Stimulated activated CD8-positive, alpha-beta memory T cell treated with anti-CD3 and anti-CD28 coated beads, Interleukin-15, amount 100 ng/mL, for 1 hour (primary cell): Measurements from ENCODE around the gene SNAP29.
"Not testable (repeated sequence)": the region's sequence is repeated elsewhere in the genome, so short reads cannot be mapped to it uniquely, and the experiment has no call there.

Source experiments
- DNase-seq: peaks from one replicate; pipeline ENCODE4 v3.0.0-alpha.2; 2020; ENCODE audit warnings: low read depth

Gene SNAP29

DNA sequence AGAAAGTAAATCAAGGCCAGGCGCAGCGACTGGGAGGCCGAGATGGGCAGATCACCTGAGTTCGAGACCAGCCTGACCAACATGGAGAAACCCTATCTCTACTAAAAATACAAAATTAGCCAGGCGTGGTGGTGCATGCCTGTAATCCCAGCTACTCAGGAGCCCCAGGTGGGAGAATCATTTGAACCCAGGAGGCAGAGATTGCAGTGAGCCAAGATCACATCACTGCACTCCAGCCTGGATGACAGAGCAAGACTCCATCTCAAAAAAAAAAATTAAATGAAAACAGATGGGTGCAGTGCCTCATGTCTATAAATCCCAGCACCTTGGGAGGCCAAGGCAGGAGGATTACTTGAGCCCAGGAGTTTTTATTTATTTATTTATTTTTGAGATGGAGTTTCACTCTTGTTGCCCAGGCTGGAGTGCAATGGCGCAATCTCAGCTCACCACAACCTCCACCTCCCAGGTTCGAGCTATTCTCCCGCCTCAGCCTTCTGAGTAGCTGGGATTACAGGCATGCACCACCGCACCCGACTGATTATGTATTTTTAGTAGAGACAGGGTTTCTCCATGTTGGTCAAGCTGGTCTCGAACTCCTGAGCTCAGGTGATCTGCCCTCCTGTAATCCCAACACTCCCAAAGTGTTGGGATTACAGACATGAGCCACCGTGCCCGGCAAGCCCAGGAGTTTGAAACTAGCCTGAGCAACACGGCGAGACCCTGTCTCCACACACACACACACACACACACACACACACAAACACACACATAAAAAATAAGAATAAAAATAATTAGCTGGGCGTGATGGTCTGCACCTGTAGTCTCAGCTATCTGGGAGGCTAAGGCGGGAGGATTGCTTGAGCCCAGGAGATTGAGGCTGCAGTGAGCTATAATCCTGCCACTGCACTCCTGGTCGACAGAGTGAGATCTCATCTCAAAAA is 42.6 kb downstream of the SNAP29 start:
- DNase-seq, result not testable (repeated sequence)

DNA sequence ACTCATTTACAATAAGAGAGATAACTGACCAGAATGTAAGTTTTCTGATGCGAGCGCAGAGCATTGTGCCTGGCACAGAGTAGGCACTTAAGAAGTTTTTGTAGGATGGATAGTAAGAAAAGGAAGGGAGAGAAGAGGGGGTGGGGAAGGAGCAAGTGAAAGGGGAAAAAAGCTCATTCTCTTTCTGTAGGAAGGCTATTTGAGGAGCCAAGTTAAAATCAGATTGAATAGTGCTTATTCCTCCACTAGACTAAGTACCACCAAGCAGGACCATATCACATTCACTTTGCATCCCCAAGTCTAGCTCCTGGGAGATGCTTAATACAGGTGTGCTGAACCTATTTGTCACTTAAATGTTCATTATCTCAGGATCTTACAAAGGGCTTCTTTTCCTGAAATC is 44.3 kb downstream of the SNAP29 start:
- no peak for DNase-seq

DNA sequence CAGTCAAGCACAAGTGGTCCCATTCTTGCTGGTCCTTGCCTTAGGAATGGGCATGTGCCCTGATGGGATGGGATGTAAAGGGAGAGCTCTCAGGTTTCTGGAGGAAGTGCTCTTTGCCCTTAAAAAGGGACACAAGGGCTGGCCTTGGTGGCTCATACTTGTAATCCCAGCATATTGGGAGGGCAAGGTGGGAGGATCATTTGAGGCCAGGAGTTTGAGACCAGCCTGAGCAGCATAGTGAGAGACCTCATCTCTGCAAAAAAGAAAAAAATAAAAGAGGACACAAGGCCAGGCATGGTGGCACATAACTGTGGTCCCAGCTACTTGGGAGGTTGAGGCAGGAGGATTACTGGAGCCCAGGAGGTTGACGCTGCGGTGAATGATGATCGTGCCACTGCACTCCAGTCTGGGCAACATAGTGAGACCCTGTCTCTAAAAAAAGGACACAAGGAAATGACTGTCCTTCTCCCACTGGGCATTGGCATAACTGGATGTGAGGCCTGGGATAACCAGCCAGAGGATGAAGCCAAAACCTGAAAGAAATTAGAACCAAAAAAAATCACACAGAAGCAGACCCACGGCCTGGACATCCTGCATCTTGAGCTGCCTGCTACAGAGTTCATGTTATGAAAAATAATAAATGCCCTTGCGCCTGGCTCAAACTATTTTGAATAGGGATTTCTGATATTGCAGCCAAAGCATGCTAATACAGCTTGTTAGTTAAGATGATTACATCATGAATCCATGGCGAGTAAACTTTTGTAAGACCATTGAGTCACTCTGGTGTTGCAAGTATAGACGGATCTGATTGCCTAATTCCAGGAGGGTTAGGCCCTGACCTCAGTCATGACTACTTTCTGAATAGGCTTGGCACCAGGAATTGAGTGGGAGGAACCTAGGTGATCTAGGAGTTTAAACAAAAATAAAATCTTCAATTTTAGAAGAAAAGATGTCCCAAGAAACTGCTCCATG is 45.5 kb downstream of the SNAP29 start:
- no peak for DNase-seq

DNA sequence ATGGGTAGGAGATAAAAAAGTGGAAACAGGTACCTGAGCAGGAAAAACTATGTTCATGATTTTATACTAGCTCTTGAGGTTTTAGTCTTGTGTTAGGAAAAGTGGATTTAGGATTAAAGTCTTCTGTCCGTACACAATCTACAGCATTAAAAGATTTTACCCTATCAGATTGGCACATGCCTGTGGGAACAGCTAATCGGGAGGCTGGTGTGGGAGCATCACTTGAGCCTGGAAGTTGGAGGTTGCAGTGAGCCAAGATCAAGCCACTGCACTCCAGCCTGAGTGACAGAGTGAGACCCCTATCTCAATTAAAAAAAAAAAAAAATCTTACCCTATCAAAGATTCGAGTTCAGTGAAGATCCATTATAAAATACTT is 46.2 kb downstream of the SNAP29 start:
- DNase-seq, result no peak

DNA sequence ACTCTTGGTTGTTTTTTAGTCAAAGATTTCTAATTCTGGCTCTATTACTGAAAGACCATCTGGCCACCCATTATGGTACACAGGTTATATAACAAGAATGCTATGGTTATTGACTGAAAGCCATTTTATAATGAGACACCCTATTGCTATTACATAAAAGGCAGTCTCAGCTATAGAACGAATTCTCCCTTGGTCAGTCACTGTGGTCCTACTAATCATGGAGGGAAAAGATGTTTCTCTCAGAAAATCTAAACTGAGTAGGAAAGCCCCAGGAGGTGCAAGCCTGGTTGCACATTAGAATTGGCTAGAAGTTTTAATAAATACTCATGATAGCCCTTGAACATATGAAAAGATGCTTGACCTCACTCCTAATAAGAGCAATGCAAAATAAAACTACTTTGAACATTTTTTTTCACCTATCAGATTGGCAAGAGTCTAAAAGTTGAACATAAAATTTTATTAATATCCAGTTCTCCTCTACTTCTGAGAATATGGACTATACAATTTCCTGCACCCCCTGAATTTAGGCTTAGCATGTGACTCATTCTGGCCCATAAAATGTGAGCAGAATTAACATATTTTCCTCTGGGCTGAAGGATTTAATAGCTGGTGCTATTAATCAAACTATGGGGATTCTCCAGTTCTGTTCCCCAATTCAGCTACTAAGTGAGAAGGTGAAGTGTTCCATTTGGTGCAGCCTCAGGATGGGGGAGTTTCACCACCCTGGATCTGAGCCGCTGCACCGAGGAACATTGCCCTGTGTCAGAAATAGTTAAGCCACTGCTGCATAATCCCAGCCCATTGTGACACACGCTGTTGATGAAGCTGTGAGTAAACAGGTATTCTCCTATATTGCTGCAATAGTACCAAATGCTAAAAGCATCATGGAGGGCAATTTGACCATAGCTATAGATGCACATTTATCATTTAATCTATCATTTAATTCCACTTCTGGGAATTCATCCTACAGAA is 46.9 kb downstream of the SNAP29 start:
- no peak for DNase-seq

DNA sequence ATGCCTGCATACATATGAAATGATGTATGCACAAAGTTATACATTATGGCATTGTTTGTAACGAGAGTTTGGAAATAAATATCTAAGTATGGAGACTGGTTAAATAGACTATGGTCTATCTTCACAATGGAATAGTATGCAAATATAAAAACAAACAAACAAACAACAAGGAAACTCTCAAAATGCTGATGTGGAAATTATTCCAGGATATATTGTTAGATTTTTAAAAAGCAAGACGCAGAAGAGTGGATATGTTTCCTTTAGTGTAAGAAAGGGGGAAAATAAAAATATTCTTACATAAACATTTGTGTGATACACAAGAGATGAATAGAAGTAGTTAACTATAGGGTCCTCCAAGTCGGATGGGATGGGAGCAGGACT is 47.6 kb downstream of the SNAP29 start:
- no peak for DNase-seq

DNA sequence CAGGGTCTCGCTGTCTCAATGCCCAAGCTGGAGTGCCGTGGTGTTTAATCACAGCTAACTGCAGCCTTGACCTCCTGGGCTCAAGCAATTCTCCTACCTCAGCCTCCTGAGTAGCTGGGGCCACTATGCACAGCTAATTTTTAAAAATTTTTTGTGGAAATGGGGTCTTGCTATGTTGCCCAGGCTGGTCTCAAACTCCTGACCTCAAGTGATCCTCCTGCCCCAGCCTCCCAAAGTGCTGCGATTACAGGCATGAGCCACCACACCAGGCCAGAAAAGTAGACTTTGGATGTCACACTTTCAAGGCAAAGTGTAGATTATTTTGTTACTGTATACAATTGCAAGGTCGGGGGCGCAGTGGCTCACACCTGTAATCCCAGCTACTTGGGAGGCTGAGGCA is 49.9 kb downstream of the SNAP29 start:
- DNase-seq, result not testable (repeated sequence)

DNA sequence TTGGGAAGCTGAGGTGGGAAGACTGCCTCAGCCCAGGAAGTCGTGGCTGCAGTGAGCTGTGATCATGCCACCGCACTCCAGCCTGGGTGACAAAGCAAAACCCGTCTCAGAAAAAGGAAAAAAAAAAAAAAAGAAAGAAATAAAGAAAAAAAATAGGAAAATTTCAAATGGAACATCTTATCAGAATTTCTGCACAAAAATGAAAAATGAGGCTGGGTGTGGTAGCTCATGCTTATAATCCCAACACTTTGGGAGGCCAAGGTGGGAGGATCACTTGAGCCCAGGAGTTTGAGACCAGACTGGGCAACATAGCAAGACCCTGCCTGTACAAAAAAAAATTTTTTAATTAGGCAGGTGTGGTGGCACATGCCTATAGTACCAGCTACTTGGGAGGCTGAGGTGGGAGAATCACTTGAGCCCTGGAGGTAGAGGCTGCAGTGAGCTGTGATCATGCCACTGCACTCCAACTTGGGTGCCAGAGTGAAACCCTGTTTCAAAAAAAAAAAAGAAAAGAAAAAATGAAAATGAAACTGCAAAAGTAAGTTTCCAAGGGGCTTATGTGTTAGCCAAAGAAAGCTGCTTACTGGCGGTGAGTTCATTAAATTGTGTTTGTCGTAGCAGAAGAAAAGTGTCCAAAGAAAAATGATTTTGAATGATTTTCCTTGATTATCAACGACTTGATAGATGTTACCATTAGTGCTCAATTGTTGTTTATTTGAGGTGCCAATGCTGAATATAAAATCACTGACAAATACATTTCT is 50.9 kb downstream of the SNAP29 start:
- DNase-seq, result no peak

DNA sequence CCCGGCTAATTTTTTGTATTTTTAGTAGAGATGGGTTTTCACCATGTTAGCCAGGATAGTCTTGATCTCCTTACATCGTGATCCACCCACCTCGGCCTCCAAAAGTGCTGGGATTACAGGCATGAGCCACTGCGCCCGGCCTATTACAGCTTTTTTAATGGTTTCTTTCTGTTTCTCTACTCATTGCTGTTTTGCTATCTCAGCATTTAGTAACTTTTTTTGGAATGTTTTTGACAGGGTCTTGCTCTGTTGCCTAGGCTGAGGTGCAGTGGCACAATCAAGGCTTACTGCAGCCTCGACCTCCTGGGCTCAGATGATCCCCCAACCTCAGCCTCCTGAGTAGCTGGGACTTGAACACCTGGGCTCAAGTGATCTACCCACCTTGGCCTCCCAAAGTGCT is 53.7 kb downstream of the SNAP29 start:
- no peak for DNase-seq

DNA sequence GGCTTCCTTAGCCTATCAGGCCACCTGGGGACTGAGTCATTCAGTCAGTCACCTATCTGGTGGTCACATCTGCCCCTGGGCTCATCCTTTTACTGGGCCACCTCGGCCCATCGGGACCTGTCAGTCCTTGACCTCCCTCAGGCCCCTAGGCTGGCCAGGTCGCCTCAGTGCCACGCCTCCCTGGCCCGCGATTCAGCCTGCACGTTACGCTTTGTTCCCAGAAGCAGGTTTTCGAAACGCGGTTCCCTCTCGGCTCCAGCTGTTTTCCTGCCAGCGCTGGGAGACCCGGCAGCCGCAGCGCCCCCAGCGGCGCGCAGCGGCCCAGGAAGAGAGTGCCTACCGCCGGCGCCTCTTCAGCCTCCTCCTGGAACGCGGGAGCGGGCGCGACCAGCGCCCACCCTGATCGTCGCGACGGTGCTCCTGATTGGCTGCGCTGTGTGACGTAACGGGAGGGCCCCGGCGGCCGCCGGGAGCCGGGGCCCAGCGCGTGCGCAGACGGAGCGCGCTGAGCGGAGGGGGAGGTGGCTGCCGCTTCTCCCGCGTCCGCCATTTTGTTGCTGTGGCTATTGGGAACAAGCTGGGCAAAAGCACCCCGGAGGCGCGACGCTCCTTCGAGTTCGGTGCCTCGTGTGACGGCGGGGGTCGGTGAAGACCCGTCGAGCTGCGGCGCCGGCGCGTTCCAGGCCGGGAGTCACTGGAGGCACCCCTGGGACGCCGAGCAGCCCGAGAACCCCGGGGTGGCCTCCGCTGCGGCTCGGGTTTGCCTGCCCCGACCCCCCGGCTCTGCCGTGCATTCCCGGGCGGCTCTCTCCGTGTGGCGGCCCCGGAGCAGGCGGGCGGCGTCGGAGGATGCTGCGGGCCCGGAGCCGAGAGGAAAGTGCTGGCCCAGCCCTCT is 58.4 kb downstream of the SNAP29 start, which contains the start of gene CRKL:
TSS of gene CRKL (plus strand) at position 492 of the 895 bp plus-strand sequence. CDS start 528 bp downstream, outside the sequence.
- DNase-seq, result peak; percentile 89

DNA sequence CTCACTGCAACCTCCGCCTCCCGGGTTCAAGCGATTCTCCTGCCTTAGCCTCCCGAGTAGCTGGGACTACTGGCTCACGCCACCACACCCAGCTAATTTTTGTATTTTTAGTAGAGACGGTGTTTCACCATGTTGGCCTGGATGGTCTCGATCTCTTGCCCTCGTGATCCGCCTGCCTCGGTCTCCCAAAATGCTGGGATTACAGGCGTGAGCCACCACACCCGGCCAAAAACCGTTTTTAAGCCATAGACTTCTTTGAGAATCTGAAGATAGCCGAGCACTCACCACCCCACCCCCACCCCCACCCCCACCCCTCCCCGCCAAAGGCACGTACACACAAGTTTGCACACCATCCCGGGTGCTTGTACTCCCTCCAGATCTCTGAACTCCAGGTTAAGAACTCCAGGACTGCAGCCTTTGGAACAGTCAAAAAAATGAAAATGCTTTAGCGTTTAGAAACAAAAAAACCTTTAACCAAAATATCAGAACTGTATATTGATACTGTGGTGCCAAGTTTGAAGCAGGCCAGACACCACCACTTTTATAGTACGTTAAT is 59.9 kb downstream of the SNAP29 start:
- no peak for DNase-seq

DNA sequence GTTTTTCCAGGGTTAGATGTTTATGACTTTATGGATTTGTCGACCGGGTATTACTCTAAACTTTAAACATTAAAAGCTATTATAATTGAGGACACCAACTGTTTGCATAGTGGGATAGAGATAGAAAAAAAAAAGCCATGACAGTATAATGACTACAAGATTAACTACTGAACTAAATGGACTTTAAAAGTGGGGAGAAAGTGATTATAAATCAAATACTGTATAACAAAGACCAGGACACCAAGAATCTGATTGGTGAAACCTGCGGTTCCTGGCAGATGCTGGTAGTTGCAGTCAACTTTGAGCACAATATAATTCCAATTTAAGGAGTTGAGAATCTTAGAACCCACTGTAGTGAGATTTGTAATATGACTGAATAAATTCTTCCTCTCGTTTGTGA is 60.9 kb downstream of the SNAP29 start:
- DNase-seq, result no peak

DNA sequence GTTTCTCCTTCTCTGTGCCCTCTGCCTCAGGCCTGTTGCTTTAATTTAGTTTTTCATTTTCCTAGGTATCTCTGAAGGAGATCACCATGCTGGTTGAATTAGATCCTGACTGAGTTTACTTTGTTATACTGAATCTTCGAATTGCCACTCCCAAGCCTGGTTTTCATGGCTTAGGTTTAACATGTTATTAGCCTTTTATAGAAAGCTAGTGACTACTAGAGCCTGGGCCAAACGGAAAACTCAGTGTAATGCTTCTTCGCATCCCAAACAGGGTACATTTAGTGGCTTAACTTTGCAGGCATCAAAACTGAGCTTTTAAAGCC is 62.0 kb downstream of the SNAP29 start:
- DNase-seq, result no peak

DNA sequence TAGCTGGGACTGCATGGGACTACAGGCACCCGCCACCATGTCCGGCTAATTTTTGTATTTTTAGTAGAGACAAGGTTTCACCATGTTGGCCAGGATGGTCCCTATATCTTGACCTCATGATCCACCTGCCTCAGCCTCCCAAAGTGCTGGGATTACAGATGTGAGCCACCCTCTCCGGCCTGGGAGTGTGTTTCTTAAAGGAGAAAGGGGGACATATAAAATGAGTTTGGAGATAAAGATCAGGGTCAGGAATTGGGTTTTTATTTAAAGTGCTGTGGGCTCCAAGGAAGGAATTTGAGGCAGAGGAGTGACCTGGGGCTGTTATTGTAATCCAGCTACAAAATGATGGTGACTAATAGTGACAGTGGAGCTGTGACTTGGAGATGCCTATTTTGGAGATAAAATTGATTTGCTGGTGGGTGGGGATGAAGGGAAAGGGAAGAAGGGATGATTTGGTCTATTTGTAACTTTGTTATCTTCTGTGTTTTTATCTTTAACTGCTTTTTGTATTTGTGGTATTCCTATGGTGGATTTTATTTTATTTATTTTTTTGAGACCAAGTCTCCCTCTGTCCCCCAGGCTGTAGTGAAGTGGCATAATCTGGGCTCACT is 63.4 kb downstream of the SNAP29 start:
- no peak for DNase-seq

DNA sequence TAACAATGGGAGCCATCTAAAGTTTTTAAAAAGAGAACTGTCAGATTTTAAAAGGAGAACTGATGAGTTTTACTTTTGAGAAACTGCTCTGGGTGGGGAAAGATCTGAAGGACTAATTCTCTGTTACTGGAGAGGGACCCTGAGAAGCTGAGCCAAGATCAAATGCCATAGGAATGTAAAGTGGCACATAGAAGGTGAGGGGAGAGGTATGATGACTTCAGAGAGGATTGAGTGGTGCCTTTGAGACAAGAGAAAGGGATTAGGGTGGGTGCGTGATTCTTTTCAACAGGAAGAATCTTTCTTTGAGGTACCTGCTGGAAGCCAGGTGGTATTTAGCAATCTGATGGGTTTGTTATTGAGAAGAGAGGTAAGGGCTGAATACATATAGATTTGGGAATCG is 67.4 kb downstream of the SNAP29 start:
- no peak for DNase-seq

DNA sequence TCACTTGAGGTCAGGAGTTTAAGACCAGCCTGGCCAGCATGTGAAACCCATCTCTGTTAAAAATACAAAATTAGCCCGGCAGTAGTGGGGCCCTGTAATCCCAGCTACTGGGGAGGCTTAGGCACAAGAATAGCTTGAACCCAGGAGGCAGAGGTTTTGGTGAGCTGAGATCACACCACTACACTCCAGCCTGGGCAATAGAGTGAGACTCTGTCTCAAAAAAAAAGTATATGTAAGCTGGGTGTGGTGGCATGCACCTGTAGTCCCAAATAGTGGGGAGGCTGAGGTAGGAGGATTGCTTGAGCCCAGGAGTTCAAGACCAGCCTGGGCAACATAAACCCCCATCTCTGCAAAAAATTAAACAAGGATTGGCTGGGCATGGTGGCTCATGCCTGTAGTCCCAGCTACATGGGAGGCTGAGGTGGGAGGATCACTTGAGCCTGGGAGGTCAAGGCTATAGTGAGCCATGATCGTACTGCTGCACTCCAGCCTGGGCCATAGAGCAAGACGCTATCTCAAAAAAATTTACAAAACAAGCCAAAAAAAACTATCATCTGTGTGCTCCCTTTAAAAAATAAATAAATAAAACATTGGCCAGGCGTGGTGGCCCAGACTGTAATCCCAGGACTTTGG is 69.2 kb downstream of the SNAP29 start:
- no peak for DNase-seq

DNA sequence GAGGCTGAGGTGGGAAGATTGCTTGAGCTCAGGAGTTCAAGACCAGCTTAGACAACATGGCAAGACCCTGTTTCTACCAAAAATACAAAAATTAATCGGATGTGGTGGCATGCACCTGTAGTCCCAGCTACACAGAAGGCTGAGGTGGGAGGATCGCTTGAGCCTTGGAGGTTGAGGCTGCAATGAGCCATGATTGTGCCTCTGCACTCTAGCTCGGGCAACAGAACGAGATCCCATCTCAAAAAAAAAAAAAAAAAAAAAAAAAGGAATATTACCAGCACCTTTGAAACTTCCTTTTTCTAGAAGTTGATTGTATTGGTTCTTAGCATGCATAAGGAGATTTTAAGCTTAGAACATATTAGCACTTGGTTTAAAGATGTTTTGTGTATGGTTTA is 69.8 kb downstream of the SNAP29 start:
- DNase-seq, result no peak

DNA sequence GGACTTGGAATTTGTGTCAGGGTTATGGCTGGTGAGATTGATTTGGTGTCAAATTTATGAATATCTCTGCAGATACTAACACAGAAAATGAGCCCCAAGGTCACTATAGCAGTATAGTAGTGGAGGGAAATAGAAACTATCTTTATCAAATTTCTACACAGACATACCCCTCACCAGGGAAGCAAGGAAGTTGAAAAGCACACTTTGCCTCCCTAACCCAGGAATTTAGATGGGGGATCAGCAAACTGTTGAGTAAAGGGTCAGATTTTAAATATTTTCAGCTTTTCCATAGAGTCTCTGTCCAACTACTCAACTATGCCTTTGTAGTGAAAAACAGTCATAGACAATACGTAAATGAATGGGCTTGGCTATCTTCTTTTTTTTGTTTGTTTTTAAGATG is 71.2 kb downstream of the SNAP29 start:
- no peak for DNase-seq

DNA sequence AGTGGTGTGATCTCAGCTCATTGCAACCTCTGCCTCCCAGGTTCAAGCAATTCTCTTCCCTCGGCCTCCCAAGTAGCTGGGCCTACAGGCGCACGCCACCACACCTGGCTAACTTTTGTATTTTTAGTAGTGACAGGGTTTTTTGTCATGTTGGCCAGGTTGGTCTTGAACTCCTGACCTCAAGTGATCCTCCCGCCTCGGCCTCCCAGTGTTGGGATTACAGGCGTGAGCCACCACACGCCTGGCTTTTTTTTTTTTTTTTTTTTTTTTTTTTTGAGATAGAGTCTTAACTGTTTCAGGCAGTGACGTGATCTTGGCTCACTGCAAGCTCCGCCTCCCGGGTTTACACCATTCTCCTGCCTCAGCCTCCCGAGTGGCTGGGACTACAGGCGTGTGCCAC is 71.6 kb downstream of the SNAP29 start:
- DNase-seq, result not testable (repeated sequence)
